GM12875 (cell line): ENCODE results near the gene XPR1.
"Not testable (repeated sequence)": the region's sequence is repeated elsewhere in the genome, so short reads cannot be mapped to it uniquely, and the experiment has no call there.

Experiments used
- H3K4me3 ChIP-seq: one replicate; pipeline ENCODE4 v1.5.1; 2011; ENCODE audit warnings: low read depth, low read length, control low read depth
- CTCF ChIP-seq: IDR thresholded peaks from 2 replicates; pipeline ENCODE4 v1.5.1; 2011; ENCODE audit warnings: low read depth, mild to moderate bottlenecking, control low read depth, inconsistent platforms, low read length, moderate library complexity, borderline replicate concordance; ENCODE audit not compliant: insufficient read depth

Gene XPR1

GRCh38 chr1:180849031-180849775 is 217.4 kb downstream of the XPR1 start:
- no peak overlapping the region for H3K4me3 ChIP-seq
- no peak for TF ChIP-seq CTCF

- no peak overlapping the region for H3K4me3 ChIP-seq
- TF ChIP-seq CTCF = no peak
Measured at GRCh38 chr1:180851995-180852887, 220.4 kb downstream of the XPR1 start.

GRCh38 chr1:180854001-180854400 is 222.2 kb downstream of the XPR1 start:
- no peak overlapping the region for H3K4me3 ChIP-seq
- TF ChIP-seq CTCF = no peak

- no peak overlapping the region for H3K4me3 ChIP-seq
- no peak for TF ChIP-seq CTCF
Measured at GRCh38 chr1:180854456-180854855, 222.6 kb downstream of the XPR1 start.

GRCh38 chr1:180857947-180858725 is 226.3 kb downstream of the XPR1 start:
- H3K4me3 ChIP-seq = not testable (repeated sequence)

GRCh38 chr1:180859306-180859705 is 227.5 kb downstream of the XPR1 start:
- no peak for TF ChIP-seq CTCF
- no peak overlapping the region for H3K4me3 ChIP-seq

- TF ChIP-seq CTCF = no peak
- no peak overlapping the region for H3K4me3 ChIP-seq
Measured at GRCh38 chr1:180860535-180860934, 228.7 kb downstream of the XPR1 start.
